NCI-H1417 treated with DMSO at 0.1 percent for 48 hours (cell line): Measurements from ENCODE around the gene BTBD9.

Source experiments
- DNase-seq: peaks from one replicate; lab custom pipeline; 2025; lab: John Stamatoyannopoulos, UW

Gene BTBD9

DNA sequence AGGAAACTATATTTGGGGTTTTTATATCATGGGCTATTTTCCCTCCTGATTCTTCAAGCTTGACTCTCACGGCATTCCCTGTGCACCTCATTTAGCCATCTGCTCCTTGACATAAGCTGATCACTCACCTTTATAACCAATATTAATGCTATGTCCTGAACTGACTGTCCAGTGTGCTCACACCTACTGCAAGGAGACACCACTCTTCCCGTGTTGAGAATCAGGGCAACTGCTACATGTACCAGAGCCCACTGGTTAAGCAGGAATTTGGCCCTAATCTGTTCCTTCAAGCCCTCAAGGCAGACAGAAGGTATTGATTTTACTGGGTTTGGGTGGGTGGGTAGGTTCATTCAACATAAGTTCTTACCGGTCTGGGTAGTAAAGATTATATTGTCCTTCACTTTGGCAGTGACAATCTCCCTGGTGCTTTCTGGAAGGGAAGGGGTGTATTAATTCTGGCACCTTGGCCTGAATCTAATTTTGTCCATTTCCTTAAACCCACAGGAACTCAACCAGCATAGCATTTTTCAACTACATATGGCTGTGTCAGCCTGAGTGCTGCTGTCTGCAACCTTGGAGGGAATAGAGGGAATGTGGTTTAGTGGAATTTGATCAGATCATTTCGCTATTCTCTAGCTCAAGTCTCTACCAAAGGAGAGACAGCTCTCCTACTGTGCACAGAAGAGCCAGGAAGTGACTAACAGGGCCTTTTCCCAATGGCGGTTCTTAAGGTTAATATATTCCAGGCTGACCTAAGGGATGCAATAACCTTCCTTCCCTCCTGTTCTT, 293.2 kb downstream of the BTBD9 start:
- DNase-seq = no peak

- DNase-seq = no peak
Measured at GRCh38 chr6:38345586-38345985, 294.1 kb downstream of the BTBD9 start.

- DNase-seq = no peak
Measured at GRCh38 chr6:38341496-38341895, 298.2 kb downstream of the BTBD9 start.

GRCh38 chr6:38339914-38340313, 299.8 kb downstream of the BTBD9 start:
- DNase-seq = no peak

DNA sequence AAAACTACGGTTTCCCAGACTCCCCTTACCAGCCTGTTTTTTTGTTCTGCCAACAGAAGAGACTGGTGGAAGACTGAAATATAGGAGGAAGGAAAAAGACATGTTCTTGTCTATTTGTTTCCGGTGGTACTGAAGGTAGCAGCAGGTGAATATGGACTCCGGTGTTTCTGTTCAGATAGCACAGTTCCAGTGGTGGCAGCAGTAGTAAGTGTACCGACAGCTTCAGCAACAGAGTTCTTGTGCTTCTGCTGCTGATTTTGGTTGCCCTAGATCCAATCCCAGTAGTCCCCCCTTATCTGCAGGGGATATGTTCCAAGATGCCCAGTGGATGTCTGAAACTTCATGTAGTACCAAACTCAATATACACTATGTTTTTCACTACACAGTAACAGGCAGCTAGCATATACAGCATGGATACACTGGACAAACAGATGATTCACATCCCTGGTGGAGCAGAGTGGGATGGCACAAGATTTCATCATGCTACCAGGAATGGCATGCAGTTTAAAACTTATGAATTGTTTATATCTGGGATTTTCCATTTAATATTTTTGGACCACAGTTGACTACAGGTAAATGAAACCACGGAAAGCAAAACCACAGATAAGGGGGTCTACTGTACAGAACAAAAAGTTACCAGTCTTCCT, 301.8 kb downstream of the BTBD9 start:
- DNase-seq = no peak

DNA sequence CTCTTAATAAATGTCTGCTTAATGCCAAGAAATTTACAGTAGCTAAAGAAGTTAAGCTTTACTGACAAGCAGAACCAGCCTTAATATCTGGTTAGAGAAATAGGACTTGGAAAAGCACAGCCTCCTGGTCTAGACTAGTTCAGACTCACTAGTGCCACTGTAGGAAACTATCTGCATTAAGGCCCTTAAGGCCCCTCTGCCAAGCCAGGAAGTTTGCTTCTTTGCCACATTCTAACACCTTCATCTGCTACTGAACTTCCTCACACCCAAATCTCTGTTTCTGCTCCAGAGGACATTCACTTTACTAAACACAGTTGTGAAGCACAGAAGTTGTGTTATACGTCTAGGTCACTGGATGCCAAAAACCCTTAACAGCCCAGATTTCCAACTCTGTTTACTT, 302.8 kb downstream of the BTBD9 start:
- DNase-seq = no peak

DNA sequence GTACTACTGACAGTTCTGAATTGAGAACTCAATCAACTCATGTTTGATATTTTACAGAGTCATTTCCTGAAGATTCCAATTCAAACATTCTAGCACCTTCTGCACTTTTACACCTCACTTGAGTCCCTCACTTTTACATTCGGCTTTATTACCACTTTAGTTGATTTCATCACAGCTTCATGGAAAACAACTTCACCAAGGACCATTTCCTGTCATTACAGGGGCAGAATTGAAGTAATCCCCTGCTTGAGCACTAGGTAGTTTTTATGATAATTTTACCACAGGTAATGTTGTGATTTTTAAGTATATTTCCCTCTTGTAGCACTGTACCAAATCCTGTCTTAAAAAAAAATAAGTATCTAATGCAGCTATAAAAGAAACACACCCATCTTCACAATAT, 312.9 kb downstream of the BTBD9 start:
- DNase-seq = no peak

- no peak for DNase-seq
Measured at GRCh38 chr6:38323216-38323615, 316.5 kb downstream of the BTBD9 start.

- DNase-seq = no peak
Measured at GRCh38 chr6:38322138-38322537, 317.6 kb downstream of the BTBD9 start.

DNA sequence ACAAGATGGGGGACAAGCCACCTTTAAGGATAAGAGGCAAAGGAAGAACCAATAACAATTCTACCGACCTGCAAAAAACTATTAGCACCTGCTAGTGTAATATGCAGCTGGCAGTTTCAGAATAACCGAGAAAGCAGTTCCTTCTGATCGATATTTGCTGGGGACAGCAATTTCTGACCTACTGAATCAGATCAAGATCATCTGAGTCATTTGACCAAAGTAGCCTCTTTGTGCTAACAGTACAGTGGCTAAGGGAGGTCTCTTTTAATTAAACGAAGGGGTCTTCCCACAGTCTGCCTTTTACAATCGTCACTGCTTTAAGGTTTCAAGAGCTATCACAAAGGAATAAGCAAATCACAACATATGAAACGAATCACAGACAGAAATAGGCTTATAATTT, 318.9 kb downstream of the BTBD9 start:
- no peak for DNase-seq

DNA sequence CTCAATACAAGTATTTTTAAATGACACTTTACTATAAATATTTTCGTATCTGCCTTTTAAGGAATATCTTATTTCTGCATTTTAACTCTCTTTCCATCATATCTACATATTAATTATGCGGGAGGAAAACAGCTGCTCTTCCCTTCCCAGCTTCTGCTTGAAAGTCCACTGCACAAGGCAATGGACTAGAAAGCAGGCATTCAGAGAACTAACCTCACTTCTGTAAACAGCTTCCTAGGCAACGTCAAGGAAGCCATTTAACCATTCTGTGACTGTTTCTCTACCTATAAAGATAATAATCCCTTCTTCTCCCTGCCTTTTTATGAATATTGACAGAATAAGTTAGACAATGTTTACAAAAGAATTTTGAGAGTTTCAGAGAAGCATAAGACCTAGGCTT, 319.4 kb downstream of the BTBD9 start:
- no peak for DNase-seq

- DNase-seq = no peak
Measured at GRCh38 chr6:38319256-38320212, 320.2 kb downstream of the BTBD9 start.

DNA sequence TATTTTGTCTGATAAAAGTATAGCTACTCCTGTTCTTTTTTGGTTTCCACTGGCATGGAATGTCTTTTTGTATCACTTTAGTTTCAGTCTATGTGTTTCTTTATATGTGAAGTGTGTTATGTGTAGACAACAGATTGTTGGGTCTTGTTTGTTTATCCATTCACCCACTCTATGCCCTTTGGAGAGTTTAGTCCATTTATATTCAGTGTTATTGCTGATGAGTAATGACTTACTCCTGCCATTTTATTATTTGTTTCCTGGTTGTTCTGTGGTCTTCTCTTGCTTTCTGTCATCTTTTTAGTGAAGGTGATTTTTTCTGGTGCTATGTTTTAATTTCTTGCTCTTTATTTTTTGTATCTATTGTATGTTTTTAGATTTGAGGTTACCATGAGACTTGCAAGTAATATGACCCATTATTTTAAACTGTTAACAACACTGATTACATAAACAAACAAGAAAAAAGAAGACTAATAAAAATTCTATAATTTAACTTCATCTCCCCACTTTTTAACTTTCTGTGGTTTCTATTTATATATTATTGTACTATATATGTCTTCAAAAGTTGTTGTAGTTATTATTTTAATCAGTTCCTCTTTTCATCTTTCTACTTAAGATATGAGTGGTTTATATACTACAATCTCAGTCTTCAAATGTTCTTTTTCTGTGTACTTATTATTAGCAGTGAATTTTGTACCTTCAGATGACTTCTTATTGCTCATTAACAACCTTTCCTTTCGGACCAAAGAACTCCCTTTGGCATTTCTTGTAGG, 323.4 kb downstream of the BTBD9 start:
- no peak for DNase-seq

GRCh38 chr6:38311201-38311600, 328.5 kb downstream of the BTBD9 start:
- DNase-seq = no peak

DNA sequence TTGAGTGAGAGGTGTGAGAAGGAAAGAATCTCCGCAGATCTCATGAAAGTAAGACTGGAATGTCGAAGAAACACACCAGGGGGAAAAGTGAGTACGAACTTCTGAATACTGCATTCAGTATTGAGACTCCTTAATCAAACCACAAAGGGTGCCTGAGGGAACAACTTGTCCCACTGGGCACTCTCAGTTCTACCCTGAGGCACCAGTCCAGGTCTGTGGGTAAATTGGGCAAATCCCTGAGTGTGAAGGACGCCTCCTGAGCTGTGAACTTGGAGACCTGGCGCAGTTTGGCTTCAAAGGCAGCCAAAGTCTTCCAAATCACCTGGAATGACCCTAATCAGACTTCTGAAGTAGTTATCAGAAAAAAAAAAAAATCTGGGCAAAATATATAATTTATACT, 329.7 kb downstream of the BTBD9 start:
- no peak for DNase-seq

GRCh38 chr6:38307740-38308139, 332.0 kb downstream of the BTBD9 start:
- DNase-seq = no peak

DNA sequence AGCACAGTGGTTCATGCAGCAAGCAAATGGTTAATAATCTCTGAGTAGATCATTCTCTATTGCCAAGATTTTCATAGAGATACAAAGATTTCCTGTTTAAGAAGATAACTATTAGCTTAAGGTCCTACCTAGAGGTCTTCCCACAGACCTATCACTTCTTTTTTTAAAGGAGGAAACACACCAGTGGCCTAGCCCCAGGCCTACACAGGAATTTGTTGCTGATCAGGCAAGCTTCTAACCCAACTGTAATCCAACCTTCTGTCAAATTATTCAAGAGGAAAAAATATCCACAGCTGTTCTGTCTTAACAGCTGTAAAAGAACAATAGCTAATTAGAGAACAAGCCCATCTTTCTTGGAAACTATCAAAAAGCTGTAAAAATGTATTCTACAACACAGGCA, 332.8 kb downstream of the BTBD9 start:
- DNase-seq = no peak

- no peak for DNase-seq
Measured at GRCh38 chr6:38305995-38306681, 333.6 kb downstream of the BTBD9 start.

- no peak for DNase-seq
Measured at GRCh38 chr6:38302838-38303237, 336.9 kb downstream of the BTBD9 start.

DNA sequence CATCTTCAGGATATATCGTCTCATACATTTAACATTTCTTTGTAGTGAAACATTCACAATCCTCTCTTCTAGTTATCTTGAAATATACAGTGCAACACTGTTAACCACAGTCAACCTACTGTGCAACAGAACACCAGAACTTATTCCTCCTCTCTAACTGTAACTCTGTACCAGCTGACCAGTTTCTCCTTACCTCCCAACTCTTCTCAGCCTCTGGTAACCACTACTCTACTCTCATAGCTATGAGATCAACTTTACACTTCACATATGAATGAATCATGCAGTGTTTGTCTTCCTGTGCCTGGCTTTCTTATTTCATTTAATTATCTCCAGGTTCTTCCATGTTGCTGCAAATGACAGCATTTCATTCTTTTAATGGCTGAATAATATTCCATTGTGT, 337.6 kb downstream of the BTBD9 start:
- no peak for DNase-seq

- no peak for DNase-seq
Measured at GRCh38 chr6:38290133-38290799, 349.5 kb downstream of the BTBD9 start.
